CD4-positive, alpha-beta T cell treated with Interleukin-4 for 4 hours (primary cell): ENCODE measurements around the gene TP73.

ENCODE experiments used
- DNase-seq: peaks from one replicate; pipeline ENCODE4 v3.0.0-alpha.2; 2020

Gene TP73

GRCh38 chr1:3673381-3674099, 21.2 kb downstream of the TP73 start:
- DNase-seq, result no peak

- DNase-seq, result no peak
Observed at GRCh38 chr1:3674100-3675094, 22.1 kb downstream of the TP73 start.

- DNase-seq, result no peak
Observed at GRCh38 chr1:3675436-3675835, 23.1 kb downstream of the TP73 start.

GRCh38 chr1:3676581-3677470, 24.5 kb downstream of the TP73 start:
- no peak for DNase-seq

- DNase-seq, result no peak
Observed at GRCh38 chr1:3677484-3677883, 25.2 kb downstream of the TP73 start.

- no peak for DNase-seq
Observed at GRCh38 chr1:3678361-3679097, 26.2 kb downstream of the TP73 start.

- DNase-seq, result no peak
Observed at GRCh38 chr1:3679098-3679555, 26.8 kb downstream of the TP73 start.

GRCh38 chr1:3679799-3680453, 27.6 kb downstream of the TP73 start:
- no peak for DNase-seq

- DNase-seq, result no peak
Observed at GRCh38 chr1:3680488-3681230, 28.3 kb downstream of the TP73 start.

GRCh38 chr1:3681231-3681897, 29.0 kb downstream of the TP73 start:
- DNase-seq, result no peak

- DNase-seq, result no peak
Observed at GRCh38 chr1:3681898-3682806, 29.8 kb downstream of the TP73 start.

GRCh38 chr1:3683197-3683596, 30.9 kb downstream of the TP73 start:
- no peak for DNase-seq

GRCh38 chr1:3683992-3684391, 31.7 kb downstream of the TP73 start:
- no peak for DNase-seq

GRCh38 chr1:3685222-3685621, 32.9 kb downstream of the TP73 start:
- DNase-seq, result no peak

- DNase-seq, result no peak
Observed at GRCh38 chr1:3685906-3686305, 33.6 kb downstream of the TP73 start.

- DNase-seq, result no peak
Observed at GRCh38 chr1:3687504-3687903, 35.2 kb downstream of the TP73 start.

- DNase-seq, result no peak
Observed at GRCh38 chr1:3688356-3689137, 36.2 kb downstream of the TP73 start.

GRCh38 chr1:3689138-3689750, 36.9 kb downstream of the TP73 start:
- no peak for DNase-seq
